ENCODE data around the gene ANKRD17.

- TF ChIP-seq, protein P1, sequence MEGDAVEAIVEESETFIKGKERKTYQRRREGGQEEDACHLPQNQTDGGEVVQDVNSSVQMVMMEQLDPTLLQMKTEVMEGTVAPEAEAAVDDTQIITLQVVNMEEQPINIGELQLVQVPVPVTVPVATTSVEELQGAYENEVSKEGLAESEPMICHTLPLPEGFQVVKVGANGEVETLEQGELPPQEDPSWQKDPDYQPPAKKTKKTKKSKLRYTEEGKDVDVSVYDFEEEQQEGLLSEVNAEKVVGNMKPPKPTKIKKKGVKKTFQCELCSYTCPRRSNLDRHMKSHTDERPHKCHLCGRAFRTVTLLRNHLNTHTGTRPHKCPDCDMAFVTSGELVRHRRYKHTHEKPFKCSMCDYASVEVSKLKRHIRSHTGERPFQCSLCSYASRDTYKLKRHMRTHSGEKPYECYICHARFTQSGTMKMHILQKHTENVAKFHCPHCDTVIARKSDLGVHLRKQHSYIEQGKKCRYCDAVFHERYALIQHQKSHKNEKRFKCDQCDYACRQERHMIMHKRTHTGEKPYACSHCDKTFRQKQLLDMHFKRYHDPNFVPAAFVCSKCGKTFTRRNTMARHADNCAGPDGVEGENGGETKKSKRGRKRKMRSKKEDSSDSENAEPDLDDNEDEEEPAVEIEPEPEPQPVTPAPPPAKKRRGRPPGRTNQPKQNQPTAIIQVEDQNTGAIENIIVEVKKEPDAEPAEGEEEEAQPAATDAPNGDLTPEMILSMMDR (IDR thresholded peaks at IDR 0.05; ENCODE audit: low read depth, low read length) = no peak
- TF ChIP-seq MYC (IDR thresholded peaks at IDR 0.05; ENCODE audit: low read depth, low read length) (no peak), POLR2A (IDR thresholded peaks at IDR 0.05; ENCODE audit: extremely low read depth, insufficient read length) (no peak)
- TF ChIP-seq, protein P2, sequence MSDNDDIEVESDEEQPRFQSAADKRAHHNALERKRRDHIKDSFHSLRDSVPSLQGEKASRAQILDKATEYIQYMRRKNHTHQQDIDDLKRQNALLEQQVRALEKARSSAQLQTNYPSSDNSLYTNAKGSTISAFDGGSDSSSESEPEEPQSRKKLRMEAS (IDR thresholded peaks at IDR 0.05; ENCODE audit: low read depth, low read length) = no peak
Observed at GRCh38 chr4:73185903-73186302, 72.7 kb downstream of the ANKRD17 start.
